Panc1 (cell line): ENCODE measurements around the gene INSL4. TPM values are rescaled to one million over a fixed set of nuclear protein-coding genes. Genes with fewer than 3 reads are reported as not detected.

Experiments used
- ATAC-seq: fragments of 200-7000 bp; cut with Tn5 transposase; 2 replicates; pipeline ENCODE4 v1.9.1; 2020; ENCODE audit warnings: mild to moderate bottlenecking, moderate library complexity
- BruUV-seq: library from RNA; stranded (reverse); fragments of 400-500 nt; replicated peaks from 2 replicates; lab custom pipeline; 2021; lab: Mats Ljungman, UMichigan
- CTCF ChIA-PET: fragments of 300-600 bp; sonication (Branson Sonifier 250); formaldehyde crosslinking; loops from one replicate; lab custom pipeline; 2022; ENCODE audit warnings: antibody characterized with exemption; lab: Charles Lee
- POLR2A ChIA-PET: fragments of 300-600 bp; sonication (Branson Sonifier 250); formaldehyde crosslinking; loops from one replicate; lab custom pipeline; 2022; ENCODE audit warnings: antibody characterized with exemption; lab: Charles Lee
- DNase-seq: peaks from one replicate; pipeline ENCODE4 v3.0.0-alpha.2; 2010; ENCODE audit warnings: low read depth, low spot score
- H3K27ac ChIP-seq: 2 replicates; pipeline ENCODE4 v1.5.1; 2011; ENCODE audit warnings: mild to moderate bottlenecking, low read length, inconsistent platforms
- H3K27me3 ChIP-seq: fragments of 200-500 bp; sonication (Bioruptor generic); 2 replicates; pipeline ENCODE4 v1.6.0; 2014; ENCODE audit warnings: low read length, inconsistent platforms; ENCODE audit not compliant: control insufficient read depth, insufficient read depth
- H3K36me3 ChIP-seq: fragments of 200-500 bp; sonication (Bioruptor generic); 2 replicates; pipeline ENCODE4 v1.5.1; 2014; ENCODE audit warnings: inconsistent platforms, mild to moderate bottlenecking, low read length, moderate library complexity; ENCODE audit not compliant: control insufficient read depth, insufficient read depth
- H3K4me1 ChIP-seq: 2 replicates; pipeline ENCODE4 v1.5.1; 2011; ENCODE audit warnings: inconsistent platforms, mild to moderate bottlenecking, low read length, moderate library complexity; ENCODE audit not compliant: control insufficient read depth, insufficient read depth
- H3K4me3 ChIP-seq, 2 experiments: 2 replicates each; pipeline ENCODE4 v1.5.1; 2011 to 2012; ENCODE audit warnings: low read depth in 2 of 2, low read length in 2 of 2, mild to moderate bottlenecking in 2 of 2, inconsistent platforms in 1 of 2, moderate library complexity in 1 of 2
- H3K9me3 ChIP-seq: fragments of 200-500 bp; sonication (Bioruptor generic); 2 replicates; pipeline ENCODE4 v1.5.1; 2014; ENCODE audit warnings: low read depth, mild to moderate bottlenecking, inconsistent platforms, low read length, moderate library complexity; ENCODE audit not compliant: control insufficient read depth, insufficient read depth
- CTCF ChIP-seq: fragments of 450-650 bp; IDR thresholded peaks from 2 replicates; pipeline ENCODE4 v1.5.1; 2017; ENCODE audit warnings: mild to moderate bottlenecking
- POLR2AphosphoS5 ChIP-seq: IDR thresholded peaks from 2 replicates; pipeline ENCODE4 v1.6.1; 2012; ENCODE audit warnings: mild to moderate bottlenecking, low read depth, low read length, moderate library complexity
- REST ChIP-seq, 2 experiments: IDR thresholded peaks; 2 replicates each; pipeline ENCODE4 v1.6.1; 2011 to 2012; ENCODE audit warnings: low read depth in 2 of 2, control low read depth in 1 of 2, low read length in 1 of 2, mild to moderate bottlenecking in 1 of 2, moderate library complexity in 1 of 2; ENCODE audit not compliant: insufficient read depth in 1 of 2
- SIN3A ChIP-seq: IDR thresholded peaks from 2 replicates; pipeline ENCODE4 v1.6.1; 2012; ENCODE audit warnings: low read depth, mild to moderate bottlenecking, low read length, moderate library complexity, borderline replicate concordance; ENCODE audit not compliant: insufficient read depth
- TCF7L2 ChIP-seq: IDR thresholded peaks from 2 replicates; pipeline ENCODE4 v1.6.1; 2011; ENCODE audit warnings: mild to moderate bottlenecking, low read depth, low read length, inconsistent platforms
- in situ Hi-C: cut with HindIII; loops from 2 replicates; pipeline ENCODE4 v1.10.0; 2016; ENCODE audit warnings: low sequenced_read_pairs, low pct_unique_long_range_greater_than_20kb
- intact Hi-C: fragments of 100-400 bp; cut with micrococcal nuclease; formaldehyde crosslinking; loops from one replicate; pipeline ENCODE4 v1.10.0; 2022; ENCODE audit not compliant: unreplicated experiment
- total RNA-seq: library from RNA; stranded (reverse); gene quantifications from one replicate; pipeline ENCODE4 v1.2.1, GENCODE V29; 2021; ENCODE audit not compliant: unreplicated experiment

INSL4 gene
- total RNA-seq, 1 experiment from 2014 or later = not detected

- no TSS peak for BruUV-seq
- no peak overlapping the region for H3K4me3 ChIP-seq
- TF ChIP-seq TCF7L2 (no peak), POLR2AphosphoS5 (no peak), CTCF (no peak), REST (IDR thresholded peaks at IDR 0.05; ENCODE audit: insufficient read depth in 1 of 2, low read depth in 2 of 2, low read length in 1 of 2) (no peak), SIN3A (no peak)
- ChIA-PET CTCF (no interaction called here), POLR2A (no interaction called here)
- no peaks in the 10 kb centered on the region for H3K27me3 ChIP-seq
- H3K27ac ChIP-seq = no peak overlapping the region
- no peaks in the 10 kb centered on the region for H3K4me1 ChIP-seq
- in situ Hi-C loops (no loop called here), intact Hi-C loops (no loop called here)
- no peaks in the 10 kb centered on the region for H3K36me3 ChIP-seq
- ATAC-seq (no peak), DNase-seq (no peak)
- no peaks in the 10 kb centered on the region for H3K9me3 ChIP-seq
These were observed 37.9 kb upstream of the INSL4 start for GRCh38 chr9:5193345-5193744.

- H3K27ac ChIP-seq = no peak overlapping the region
- BruUV-seq = no TSS peak
- TF ChIP-seq POLR2AphosphoS5 (no peak), TCF7L2 (no peak), REST (IDR thresholded peaks at IDR 0.05; ENCODE audit: insufficient read depth in 1 of 2, low read depth in 2 of 2, low read length in 1 of 2) (no peak), SIN3A (no peak), CTCF (no peak)
- no peaks in the 10 kb centered on the region for H3K4me1 ChIP-seq
- intact Hi-C loops (no loop called here), in situ Hi-C loops (no loop called here)
- DNase-seq = no peak
- CTCF ChIA-PET = no interaction called here
- H3K4me3 ChIP-seq = no peak overlapping the region
- POLR2A ChIA-PET = interaction anchor here (0.7 kb wide), 1 partner anchor 293 kb away, joined by 3 read pairs; no protein-coding TSS in a partner anchor
- H3K36me3 ChIP-seq = no peaks in the 10 kb centered on the region
- H3K27me3 ChIP-seq = no peaks in the 10 kb centered on the region
- no peaks in the 10 kb centered on the region for H3K9me3 ChIP-seq
- ATAC-seq = no peak
These were observed 35.8 kb upstream of the INSL4 start for GRCh38 chr9:5195463-5195862.
